HCT116 (cell line): ENCODE data around the gene NPS. TPM values are rescaled to one million over a fixed set of nuclear protein-coding genes. Genes with fewer than 3 reads are reported as not detected.

Experiments
- ATAC-seq: fragments of 200-7000 bp; cut with Tn5 transposase; 2 replicates; pipeline ENCODE4 v1.9.1; 2020; ENCODE audit warnings: mild to moderate bottlenecking, moderate library complexity
- BruUV-seq: library from RNA; stranded (reverse); fragments of 400-500 nt; replicated peaks from 2 replicates; lab custom pipeline; 2021; lab: Mats Ljungman, UMichigan
- CTCF ChIA-PET: fragments of 300-600 bp; sonication (Branson Sonifier 250); formaldehyde crosslinking; loops from one replicate; lab custom pipeline; 2021; ENCODE audit warnings: antibody characterized with exemption; lab: Charles Lee
- POLR2A ChIA-PET: fragments of 300-600, 350-600 bp; sonication (Branson Sonifier 250); formaldehyde crosslinking; loops from one replicate; lab custom pipeline; 2021; ENCODE audit warnings: antibody characterized with exemption; lab: Charles Lee
- RAD21 ChIA-PET, 2 experiments: fragments of 300-600 bp; sonication (Branson Sonifier 250); formaldehyde crosslinking; loops; one replicate each; lab custom pipeline; 2023; ENCODE audit warnings: low total read pairs in 2 of 2; ENCODE audit not compliant: uncharacterized antibody in 2 of 2, unreplicated experiment in 2 of 2, low non-redundant PET in 1 of 2; lab: Charles Lee
- DNase-seq: peaks from one replicate; pipeline ENCODE4 v3.0.0-alpha.2; 2010; ENCODE audit warnings: low read depth, low spot score
- H2AFZ ChIP-seq: fragments of 200-600 bp; shearing (Covaris generic), sonication (generic); 2 replicates; pipeline ENCODE4 v1.6.1; 2017; ENCODE audit warnings: low read depth, mixed run types, mixed read lengths, antibody characterized with exemption, low read length; ENCODE audit not compliant: poor library complexity, severe bottlenecking
- H3K27ac ChIP-seq: 2 replicates; pipeline ENCODE4 v1.5.1; 2012; ENCODE audit warnings: low read depth, low read length
- H3K27me3 ChIP-seq: fragments of 200-600 bp; sonication (generic); 2 replicates; pipeline ENCODE4 v1.6.1; 2016; ENCODE audit warnings: mixed run types, low read length, mixed read lengths; ENCODE audit not compliant: insufficient read depth
- H3K36me3 ChIP-seq, 2 experiments: fragments of 200-500 bp in 1 of 2; fragments of 200-600 bp in 1 of 2; sonication (Bioruptor generic) in 1 of 2; sonication (generic) in 1 of 2; 2 replicates each; pipeline versions ENCODE4 v1.5.1 to v1.6.1; 2014 to 2016; ENCODE audit warnings: low read length in 2 of 2, inconsistent platforms in 1 of 2, mixed read lengths in 1 of 2, mixed run types in 1 of 2; ENCODE audit not compliant: insufficient read depth in 2 of 2, control insufficient read depth in 1 of 2
- H3K4me1 ChIP-seq, 2 experiments: fragments of 200-600 bp in 1 of 2; sonication (generic) in 1 of 2; 2 replicates each; pipeline versions ENCODE4 v1.5.1 to v1.6.1; 2012 to 2017; ENCODE audit warnings: low read length in 2 of 2, inconsistent platforms in 1 of 2, mild to moderate bottlenecking in 1 of 2, mixed read lengths in 1 of 2, mixed run types in 1 of 2, moderate library complexity in 1 of 2; ENCODE audit not compliant: insufficient read depth in 2 of 2, control insufficient read depth in 1 of 2
- H3K4me2 ChIP-seq: fragments of 200-600 bp; sonication (generic); 2 replicates; pipeline ENCODE4 v1.6.1; 2017; ENCODE audit warnings: mixed run types, low read length, mixed read lengths
- H3K4me3 ChIP-seq, 2 experiments: fragments of 200-600 bp in 1 of 2; sonication (generic) in 1 of 2; replicated peaks in 1 of 2; 2 replicates each; pipeline ENCODE4 v1.5.1; 2011 to 2016; ENCODE audit warnings: low read length in 2 of 2, control low read depth in 1 of 2, low read depth in 1 of 2, mild to moderate bottlenecking in 1 of 2, mixed read lengths in 1 of 2, mixed run types in 1 of 2
- H3K79me2 ChIP-seq: fragments of 200-600 bp; sonication (generic); 2 replicates; pipeline ENCODE4 v1.6.1; 2017; ENCODE audit warnings: mild to moderate bottlenecking, mixed run types, low read length, moderate library complexity, mixed read lengths; ENCODE audit not compliant: insufficient read depth
- H3K9ac ChIP-seq: fragments of 200-600 bp; sonication (generic); 2 replicates; pipeline ENCODE4 v1.6.1; 2016; ENCODE audit warnings: low read length, mixed read lengths
- H3K9me2 ChIP-seq: fragments of 200-600 bp; sonication (generic), shearing (Covaris generic); 2 replicates; pipeline ENCODE4 v1.6.1; 2017; ENCODE audit warnings: mixed run types, mild to moderate bottlenecking, moderate library complexity; ENCODE audit not compliant: insufficient read depth
- H3K9me3 ChIP-seq, 2 experiments: fragments of 200-500 bp in 1 of 2; fragments of 200-600 bp in 1 of 2; sonication (Bioruptor generic) in 1 of 2; sonication (generic) in 1 of 2; 2 replicates each; pipeline ENCODE4 v1.6.1; 2014 to 2017; ENCODE audit warnings: low read length in 2 of 2, mixed read lengths in 2 of 2, inconsistent platforms in 1 of 2, low read depth in 1 of 2, mild to moderate bottlenecking in 1 of 2, mixed run types in 1 of 2, moderate library complexity in 1 of 2; ENCODE audit not compliant: control insufficient read depth in 1 of 2, insufficient read depth in 1 of 2
- H4K20me1 ChIP-seq: fragments of 200-600 bp; sonication (generic), shearing (Covaris generic); 2 replicates; pipeline ENCODE4 v1.6.1; 2017; ENCODE audit warnings: mixed run types, mild to moderate bottlenecking, moderate library complexity; ENCODE audit not compliant: insufficient read depth
- CTCF ChIP-seq, 3 experiments: fragments of 200-600 bp in 1 of 3; sonication (generic) in 1 of 3; IDR thresholded peaks in 2 of 3; conservative IDR thresholded peaks in 1 of 3; 2 replicates each; pipeline ENCODE4 v1.5.1; 2012 to 2017; ENCODE audit warnings: low read depth in 2 of 3, low read length in 2 of 3, antibody characterized with exemption in 1 of 3, borderline replicate concordance in 1 of 3, control low read depth in 1 of 3, mild to moderate bottlenecking in 1 of 3, mixed read lengths in 1 of 3, mixed run types in 1 of 3, moderate library complexity in 1 of 3; ENCODE audit not compliant: insufficient read depth in 1 of 3
- EZH2phosphoT487 ChIP-seq: fragments of 200-600 bp; IDR thresholded peaks from 2 replicates; pipeline ENCODE4 v1.6.1; 2018; ENCODE audit warnings: antibody characterized with exemption, borderline replicate concordance
- FOSL1 ChIP-seq: IDR thresholded peaks from 2 replicates; pipeline ENCODE4 v1.6.1; 2012; ENCODE audit warnings: low read depth
- MAX ChIP-seq: IDR thresholded peaks from 2 replicates; pipeline ENCODE4 v1.6.1; 2012
- POLR2AphosphoS5 ChIP-seq: IDR thresholded peaks from 2 replicates; pipeline ENCODE4 v1.6.1; 2011; ENCODE audit warnings: mild to moderate bottlenecking, low read depth, low read length, moderate library complexity
- SP1 ChIP-seq: IDR thresholded peaks from 2 replicates; pipeline ENCODE4 v1.6.1; 2012; ENCODE audit warnings: low read depth
- SRF ChIP-seq: IDR thresholded peaks from 2 replicates; pipeline ENCODE4 v1.6.1; 2012; ENCODE audit warnings: low read depth
- TCF7L2 ChIP-seq: IDR thresholded peaks from 2 replicates; pipeline ENCODE4 v1.7.0; 2011; ENCODE audit warnings: borderline replicate concordance, inconsistent platforms; ENCODE audit not compliant: insufficient read depth, insufficient read length; ENCODE audit errors: extremely low read depth
- ZFX ChIP-seq: fragments of 450-650 bp; IDR thresholded peaks from 2 replicates; pipeline ENCODE4 v1.6.1; 2017
- ZNF274 ChIP-seq: fragments of 200-500 bp; sonication (Bioruptor generic); IDR thresholded peaks from 2 replicates; pipeline ENCODE4 v1.6.1; 2014; ENCODE audit warnings: mild to moderate bottlenecking, low read depth, low read length, inconsistent platforms
- intact Hi-C: fragments of 100-400 bp; cut with micrococcal nuclease; formaldehyde crosslinking; loops from 2 replicates; pipeline ENCODE4 v1.10.0; 2022
- total RNA-seq: library from RNA; stranded (reverse); gene quantifications from one replicate; pipeline ENCODE4 v1.2.1, GENCODE V29; 2021; ENCODE audit not compliant: unreplicated experiment

NPS gene
- total RNA-seq, 1 experiment from 2014 or later: not detected

GRCh38 chr10:127527320-127527719 is 21.8 kb upstream of the NPS start:
- CTCF ChIA-PET: no interaction called here
- no peaks in the 10 kb centered on the region for H3K79me2 ChIP-seq
- no peaks in the 10 kb centered on the region for H3K9me3 ChIP-seq
- H3K4me2 ChIP-seq: no peak overlapping the region
- no peaks in the 10 kb centered on the region for H3K36me3 ChIP-seq
- no peak overlapping the region for H3K9ac ChIP-seq
- no peak for TF ChIP-seq EZH2phosphoT487
- no peak for TF ChIP-seq FOSL1
- no peak for TF ChIP-seq SP1
- TF ChIP-seq MAX: no peak
- no peak for TF ChIP-seq SRF
- TF ChIP-seq ZFX: no peak
- TF ChIP-seq POLR2AphosphoS5: no peak
- no peak for TF ChIP-seq CTCF (IDR thresholded peaks at IDR 0.05 in 2 of 3, conservative IDR thresholded peaks at IDR 0.05 in 1 of 3; ENCODE audit: borderline replicate concordance in 1 of 3, insufficient read depth in 1 of 3, low read depth in 2 of 3, low read length in 2 of 3)
- TF ChIP-seq, all 23 proteins: peak for 0
- ATAC-seq (no peak), DNase-seq (no peak)
- H4K20me1 ChIP-seq: no peaks in the 10 kb centered on the region
- BruUV-seq: no TSS peak
- H3K27ac ChIP-seq: no peak overlapping the region
- no peak overlapping the region for H3K4me3 ChIP-seq
- RAD21 ChIA-PET: no interaction called here
- H3K9me2 ChIP-seq: no peaks in the 10 kb centered on the region
- POLR2A ChIA-PET: no interaction called here
- H3K27me3 ChIP-seq: peaks cover 64% of the 10 kb centered on the region
- no peak overlapping the region for H2AFZ ChIP-seq
- intact Hi-C loops: no loop called here
- H3K4me1 ChIP-seq: peaks cover 4 to 12% of the 10 kb centered on the region in 2 experiments; a peak in 3 of 4 replicates

- TF ChIP-seq SP1: no peak
- TF ChIP-seq TCF7L2: no peak
- TF ChIP-seq SRF: no peak
- TF ChIP-seq ZNF274: no peak
- H4K20me1 ChIP-seq: no peaks in the 10 kb centered on the region
- H3K4me1 ChIP-seq: peaks cover 4 to 12% of the 10 kb centered on the region in 2 experiments; a peak in 3 of 4 replicates
- H3K36me3 ChIP-seq: no peaks in the 10 kb centered on the region
- ChIA-PET RAD21 (no interaction called here), POLR2A (no interaction called here), CTCF (no interaction called here)
- no peak overlapping the region for H3K4me2 ChIP-seq
- no peaks in the 10 kb centered on the region for H3K9me3 ChIP-seq
- no TSS peak for BruUV-seq
- H3K9ac ChIP-seq: no peak overlapping the region
- H3K79me2 ChIP-seq: no peaks in the 10 kb centered on the region
- no peak for DNase-seq
- no peak for ATAC-seq
- H3K27me3 ChIP-seq: peaks cover 64% of the 10 kb centered on the region
- no peak overlapping the region for H3K4me3 ChIP-seq
- no peak overlapping the region for H2AFZ ChIP-seq
- no peak overlapping the region for H3K27ac ChIP-seq
- intact Hi-C loops: no loop called here
- no peaks in the 10 kb centered on the region for H3K9me2 ChIP-seq
These were observed 21.2 kb upstream of the NPS start for GRCh38 chr10:127527891-127528290.
